NCI-H2081 treated with DMSO at 0.1 percent for 48 hours (cell line): ENCODE data around the gene ELP6.
"Not testable (repeated sequence)": the region's sequence is repeated elsewhere in the genome, so short reads cannot be mapped to it uniquely, and the experiment has no call there.

Experiments
- DNase-seq: peaks from one replicate; lab custom pipeline; 2025; lab: John Stamatoyannopoulos, UW

The ELP6 gene

DNA sequence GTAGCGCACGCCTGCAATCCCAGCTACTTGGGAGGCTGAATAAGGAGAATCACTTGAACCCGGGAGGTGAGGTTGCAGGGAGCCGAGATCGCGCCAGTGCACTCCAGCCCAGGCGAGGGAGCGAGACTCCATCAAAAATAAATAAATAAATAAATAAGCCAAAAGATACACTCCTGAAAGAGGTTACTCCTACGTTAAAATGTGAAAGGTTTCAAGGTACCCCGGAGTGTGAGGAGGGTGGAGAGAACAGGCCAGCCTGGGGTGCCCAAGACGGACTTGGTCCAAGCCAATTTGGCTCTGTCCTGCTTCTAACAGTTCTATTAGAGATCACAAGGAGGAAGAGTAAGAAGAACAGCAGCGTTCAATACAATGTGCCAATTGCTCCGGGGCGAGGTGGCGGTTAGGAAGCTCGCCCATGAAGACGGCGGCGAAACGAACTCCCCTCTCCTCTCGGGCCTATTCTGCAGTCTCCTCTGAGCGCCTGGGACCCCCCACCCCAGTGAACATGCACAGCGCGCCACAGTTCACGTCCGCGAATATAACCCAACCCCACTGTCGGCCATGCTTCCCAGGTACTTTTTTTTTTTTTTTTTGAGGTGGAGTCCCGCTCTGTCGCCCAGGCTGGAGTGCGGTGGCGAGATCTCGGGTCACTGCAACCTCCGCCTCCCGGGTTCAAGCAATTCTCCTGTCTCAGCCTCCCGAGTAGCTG, 942 bp downstream of the ELP6 start:
- no peak for DNase-seq

DNA sequence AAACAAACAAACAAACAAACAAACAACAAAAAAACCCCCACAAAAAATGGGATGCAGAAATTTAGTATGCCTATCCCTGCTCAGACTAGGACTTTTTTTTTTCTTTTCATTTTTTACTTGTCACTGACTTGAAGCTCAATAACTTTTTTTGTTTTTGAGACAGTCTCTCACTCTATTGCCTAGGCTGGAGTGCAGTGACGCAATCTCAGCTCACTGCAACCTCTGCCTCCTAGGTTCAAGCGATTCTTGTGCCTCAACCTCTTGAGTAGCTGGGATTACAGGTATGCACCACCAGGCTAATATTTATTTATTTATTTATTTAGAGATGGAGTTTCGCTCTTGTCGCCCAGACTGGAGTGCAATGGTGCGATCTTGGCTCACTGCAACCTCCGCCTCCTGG, 8.2 kb downstream of the ELP6 start:
- not testable (repeated sequence) for DNase-seq

DNA sequence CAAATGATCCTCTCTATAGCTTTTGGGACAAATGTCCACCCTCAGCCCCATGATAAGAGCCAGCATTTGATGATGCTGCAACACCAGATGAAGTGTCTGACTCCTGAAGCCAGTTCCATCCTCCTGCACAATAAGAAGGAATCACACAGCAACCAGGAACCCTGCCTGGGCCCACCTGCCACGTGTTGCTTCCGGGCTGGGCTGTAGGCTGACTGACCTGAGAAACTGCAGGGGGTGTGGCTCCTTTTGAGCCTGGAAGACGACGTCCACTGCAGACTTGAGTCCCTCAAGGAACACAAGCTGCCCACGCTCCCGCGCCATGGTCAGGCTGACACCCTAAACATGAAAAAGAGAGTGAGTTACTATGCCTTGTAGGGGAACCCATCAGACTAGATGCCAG, 9.4 kb downstream of the ELP6 start:
- DNase-seq: no peak

DNA sequence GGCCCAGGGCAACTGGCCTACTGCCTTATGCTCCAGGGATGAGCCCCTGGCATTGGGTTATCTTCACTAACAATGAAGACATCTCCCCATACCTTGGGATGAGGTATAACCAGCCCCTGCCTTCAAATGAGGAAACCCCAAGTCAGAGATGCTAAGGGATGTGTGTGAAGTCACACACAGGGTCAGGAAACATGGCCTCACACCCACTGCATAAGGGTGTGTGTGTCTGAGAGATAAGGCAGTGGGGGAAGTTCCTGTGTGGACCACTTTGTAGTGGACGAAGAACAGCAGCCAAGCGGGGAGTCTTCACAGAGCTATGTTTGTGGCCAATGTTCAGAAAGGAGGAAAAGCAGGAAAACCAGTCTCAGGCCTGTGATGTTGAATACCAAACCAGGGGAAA, 10.5 kb downstream of the ELP6 start:
- DNase-seq: no peak

DNA sequence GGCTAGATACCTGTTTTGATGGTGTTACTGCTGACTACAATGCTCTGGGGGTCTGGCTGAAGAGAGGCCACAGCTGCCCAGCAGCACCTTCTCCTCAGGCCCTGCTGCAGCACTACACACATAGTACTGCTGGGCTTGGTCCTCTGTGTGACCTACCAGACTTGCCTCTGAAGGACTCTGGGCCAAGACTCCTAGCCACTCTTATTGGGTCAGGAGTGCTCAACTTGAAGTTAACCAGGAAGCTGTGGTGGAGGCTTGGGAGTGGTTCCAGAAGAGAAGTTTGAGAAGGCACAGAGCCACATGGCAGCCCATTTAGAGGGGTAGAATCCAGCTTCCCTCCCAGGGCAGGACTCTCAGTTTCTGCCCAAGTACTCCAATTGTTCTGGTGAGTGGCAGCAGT, 16.6 kb downstream of the ELP6 start:
- no peak for DNase-seq

DNA sequence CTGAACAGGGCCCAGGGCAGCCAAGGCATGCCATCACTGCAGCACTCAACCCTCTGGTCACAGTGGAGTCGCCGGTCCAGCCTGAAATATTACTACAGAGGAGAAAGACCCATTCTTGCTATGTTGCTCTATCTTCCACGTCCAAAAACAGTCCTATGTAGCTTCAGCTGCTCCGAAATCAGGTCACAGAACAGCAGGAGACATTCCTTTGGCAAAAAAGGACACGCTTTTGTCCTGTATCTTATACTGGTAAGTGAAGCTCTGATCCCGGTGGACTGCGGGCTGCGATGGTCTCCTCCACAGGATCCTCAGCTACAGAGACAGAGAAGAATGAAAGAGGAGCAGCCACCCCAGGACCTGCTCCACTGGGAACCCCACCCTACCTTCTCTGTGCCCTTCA, 17.6 kb downstream of the ELP6 start:
- DNase-seq: no peak

DNA sequence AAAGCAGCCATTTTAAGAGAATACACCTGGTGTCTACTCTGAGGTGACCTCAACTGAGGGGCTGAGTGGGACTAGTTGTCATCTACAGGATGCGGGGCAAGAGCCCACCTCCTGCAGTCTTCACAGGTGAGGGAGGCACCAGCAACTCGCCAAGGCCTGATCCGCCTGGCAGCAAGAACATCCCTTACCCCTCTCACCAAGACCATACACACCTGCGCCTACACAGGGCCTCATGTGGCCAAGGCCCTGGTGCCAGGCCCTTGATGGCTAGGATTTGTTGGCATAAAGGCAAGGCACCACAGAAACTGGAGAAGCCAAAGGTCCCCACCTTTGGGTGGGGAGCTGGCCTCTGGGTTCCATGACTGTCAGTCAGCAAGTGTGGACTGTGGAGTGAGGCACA, 18.4 kb downstream of the ELP6 start:
- no peak for DNase-seq

DNA sequence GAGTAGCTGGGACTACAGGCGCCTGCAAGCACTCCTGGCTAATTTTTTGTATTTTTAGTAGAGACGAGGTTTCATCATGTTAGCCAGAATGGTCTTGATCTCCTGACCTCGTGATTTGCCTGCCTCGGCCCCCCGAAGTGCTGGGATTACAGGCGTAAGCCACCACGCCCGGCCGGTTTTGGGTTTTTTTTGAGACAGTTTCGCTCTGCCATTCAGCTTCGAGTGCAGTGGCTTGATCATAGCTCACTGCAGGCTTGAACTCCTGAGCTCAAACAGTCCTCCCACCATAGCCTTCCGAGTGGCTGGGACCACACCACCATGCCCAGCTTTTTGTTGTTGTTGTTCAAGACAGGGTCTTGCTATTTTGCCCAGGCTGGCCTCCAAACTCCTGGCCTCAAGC, 21.7 kb downstream of the ELP6 start:
- DNase-seq: no peak

DNA sequence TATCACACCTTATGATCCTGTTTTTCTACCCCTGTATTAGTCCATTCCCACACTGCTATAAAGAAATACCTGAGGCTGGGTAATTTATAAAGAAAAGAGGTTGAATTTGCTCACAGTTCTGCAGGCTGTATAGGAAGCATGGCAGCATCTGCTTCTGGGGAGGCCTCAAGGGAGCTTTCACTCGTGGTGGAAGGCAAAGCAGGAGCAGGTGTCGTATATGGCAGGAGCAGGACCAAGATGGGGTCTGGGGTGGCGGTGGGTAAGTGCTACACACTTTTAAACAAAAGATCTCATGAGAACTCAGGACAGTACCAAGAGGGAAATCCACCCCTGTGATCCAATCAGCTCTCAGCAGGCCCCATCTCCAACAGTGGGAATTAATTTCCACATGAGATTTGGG, 22.3 kb downstream of the ELP6 start:
- DNase-seq: no peak

DNA sequence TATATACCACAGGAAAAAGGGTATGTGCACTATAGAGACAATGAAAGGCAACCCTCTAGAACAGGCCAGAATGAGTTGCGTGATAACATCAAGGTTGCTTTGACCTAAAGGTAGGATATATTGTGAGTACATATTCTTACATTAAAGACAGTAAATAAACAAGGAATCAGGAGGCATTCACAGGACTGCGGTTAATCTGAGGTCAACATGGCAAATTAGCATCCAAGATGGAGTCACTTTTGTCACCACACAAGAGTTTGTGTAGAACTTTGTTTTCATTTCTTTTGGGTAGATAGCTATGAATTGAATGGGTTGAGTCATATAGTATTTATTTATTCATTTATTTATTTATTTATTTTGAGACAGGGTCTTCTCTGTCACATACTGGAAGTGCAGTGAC, 26.2 kb downstream of the ELP6 start:
- no peak for DNase-seq

DNA sequence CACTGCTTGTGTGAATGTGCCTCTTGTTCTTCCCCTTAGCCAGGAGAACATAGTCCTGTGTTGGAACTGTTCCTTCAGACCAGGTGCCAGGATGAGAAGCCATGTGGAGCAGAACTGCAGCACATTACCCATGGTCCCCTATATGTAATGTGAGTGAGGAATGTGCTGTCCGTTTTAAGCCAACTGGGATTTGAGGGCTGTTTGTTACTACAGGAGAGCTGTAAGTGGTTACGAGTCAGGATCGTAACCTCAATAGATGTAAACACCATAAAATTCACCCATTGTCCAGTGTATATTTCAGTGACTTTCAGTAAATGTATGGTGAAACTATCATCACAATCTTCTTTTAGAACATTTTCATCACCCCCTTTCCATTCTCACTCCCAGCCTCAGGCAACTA, 27.7 kb downstream of the ELP6 start:
- DNase-seq: no peak

DNA sequence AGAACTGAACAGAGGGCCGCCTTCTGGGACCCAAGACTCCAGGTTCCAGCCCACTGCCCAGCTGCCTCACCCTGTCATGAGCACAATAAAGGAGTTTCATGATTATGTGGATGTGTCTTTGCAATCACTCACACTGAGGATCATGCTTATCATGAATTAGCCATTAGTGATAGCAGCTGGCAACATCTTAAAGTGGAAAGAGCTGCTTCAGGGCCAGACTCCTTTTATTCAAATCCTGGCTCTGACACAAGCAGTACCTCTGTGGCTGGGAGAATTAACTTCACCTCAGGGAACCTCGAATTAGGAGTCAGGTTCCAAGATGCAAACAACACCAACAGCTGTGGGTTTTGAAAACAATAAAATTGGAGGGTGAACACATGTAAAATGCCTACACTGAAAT, 31.1 kb downstream of the ELP6 start:
- DNase-seq: no peak

DNA sequence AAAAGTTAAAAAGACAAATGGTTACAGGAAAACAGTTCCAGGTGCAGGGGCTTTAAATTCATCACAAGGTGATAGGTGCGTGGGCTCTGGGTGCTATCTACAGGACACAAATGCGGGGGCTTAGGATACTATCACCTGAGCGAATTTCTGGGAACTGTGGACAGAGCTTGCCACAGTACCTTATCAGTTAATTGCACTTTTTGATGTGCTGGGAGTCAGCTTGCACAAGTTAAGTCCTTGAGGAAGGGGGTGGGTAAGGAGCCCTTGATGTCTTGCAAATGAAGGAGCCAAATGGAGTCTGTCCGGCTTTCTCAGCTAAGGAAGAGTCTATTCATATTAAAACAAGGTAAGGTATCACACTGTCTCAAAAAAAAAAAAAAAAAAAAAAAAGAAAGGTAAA, 31.7 kb downstream of the ELP6 start:
- DNase-seq: not testable (repeated sequence)

DNA sequence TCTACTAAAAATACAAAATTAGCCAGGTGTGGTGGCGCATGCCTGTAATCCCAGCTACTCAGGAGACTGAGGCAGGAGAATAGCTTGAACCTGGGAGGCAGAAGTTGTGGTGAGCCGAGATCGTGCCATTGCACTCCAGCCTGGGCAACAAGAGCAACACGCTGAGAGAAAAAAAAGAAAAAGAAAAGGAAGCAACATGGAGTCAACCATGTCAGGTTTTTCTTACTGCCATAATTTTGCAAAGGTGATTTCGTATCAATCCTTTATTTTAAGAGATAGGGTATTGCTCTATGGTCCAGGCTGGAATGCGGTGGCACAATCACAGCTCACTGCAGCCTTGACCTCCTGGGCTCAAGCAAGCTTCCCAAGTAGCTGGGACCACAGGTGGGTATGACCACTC, 33.2 kb downstream of the ELP6 start:
- DNase-seq: not testable (repeated sequence)

DNA sequence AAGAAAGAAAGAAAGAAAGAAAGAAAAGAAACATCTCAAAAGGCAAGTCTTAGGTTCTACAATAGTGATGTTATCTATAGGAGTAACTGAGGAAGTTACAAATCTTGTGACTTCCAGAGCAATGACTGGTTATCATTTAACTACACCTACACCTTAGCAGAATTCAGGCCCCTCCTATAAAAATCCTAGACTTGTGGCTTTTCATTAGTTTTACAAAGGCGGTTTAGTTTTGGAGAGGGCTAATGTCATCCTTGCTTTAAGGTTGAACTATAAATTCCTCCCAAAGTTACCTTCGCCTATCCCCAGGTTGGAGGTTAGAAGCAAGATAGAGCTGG, 33.7 kb downstream of the ELP6 start:
- no peak for DNase-seq

DNA sequence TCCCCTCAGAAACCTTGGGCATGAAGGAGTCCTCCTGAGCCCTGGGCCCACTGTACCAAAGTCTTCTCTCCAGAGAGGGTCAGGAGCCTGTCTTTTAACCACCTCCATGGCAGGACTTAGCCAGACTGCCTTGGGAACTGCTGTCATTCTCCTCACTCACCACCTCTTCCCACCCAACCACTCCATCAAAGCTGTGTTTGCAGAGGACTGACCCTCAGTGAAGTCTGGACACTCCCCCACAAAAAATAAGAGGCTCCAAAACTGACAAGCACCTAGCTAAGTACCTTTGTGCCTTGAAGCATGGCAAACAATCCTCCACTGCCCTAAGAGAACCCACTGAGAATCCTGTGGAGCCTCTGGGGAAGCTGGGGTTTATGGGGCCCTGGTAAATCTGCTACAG, 35.5 kb downstream of the ELP6 start:
- DNase-seq: no peak

DNA sequence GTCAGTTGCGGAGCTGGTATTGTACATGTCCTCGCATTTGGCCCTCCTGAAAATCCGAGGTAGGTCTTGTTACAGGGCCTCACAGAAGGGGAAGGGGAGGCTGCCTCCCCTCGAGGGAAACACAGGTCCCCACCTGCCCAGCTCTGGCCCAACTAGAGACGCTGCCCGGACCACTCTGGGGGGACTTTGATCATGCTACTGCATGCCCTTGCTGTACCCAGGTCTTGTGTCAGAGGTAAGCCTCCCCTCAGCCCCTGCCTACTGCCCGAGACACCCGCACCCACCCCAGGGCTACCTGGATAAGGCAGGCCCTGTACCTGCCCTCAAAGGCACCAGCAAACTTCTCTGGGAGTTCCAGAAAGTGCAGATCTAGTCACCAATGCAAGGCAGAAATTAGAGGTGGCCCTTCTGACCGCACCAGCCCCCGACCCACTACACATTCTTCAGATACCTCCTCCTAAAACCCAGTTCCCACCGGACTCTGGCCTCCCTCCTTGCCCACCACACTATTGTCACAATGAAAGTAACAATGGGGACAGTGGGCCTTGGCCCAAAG, 36.8 kb downstream of the ELP6 start:
- no peak for DNase-seq

DNA sequence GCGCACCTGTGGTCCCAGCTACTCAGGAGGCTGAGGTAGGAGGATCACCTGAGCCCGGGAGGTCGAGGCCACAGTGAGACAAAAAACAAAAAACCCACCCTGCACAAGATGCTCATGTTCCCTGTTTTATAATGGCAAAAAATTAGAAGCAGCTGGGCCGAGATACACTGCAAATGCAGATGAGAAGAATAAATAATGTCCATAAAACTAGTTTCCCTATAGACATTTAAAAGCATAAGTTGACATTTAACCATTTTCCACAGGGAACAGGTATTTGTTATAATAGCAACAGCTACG, 37.2 kb downstream of the ELP6 start:
- DNase-seq: no peak

DNA sequence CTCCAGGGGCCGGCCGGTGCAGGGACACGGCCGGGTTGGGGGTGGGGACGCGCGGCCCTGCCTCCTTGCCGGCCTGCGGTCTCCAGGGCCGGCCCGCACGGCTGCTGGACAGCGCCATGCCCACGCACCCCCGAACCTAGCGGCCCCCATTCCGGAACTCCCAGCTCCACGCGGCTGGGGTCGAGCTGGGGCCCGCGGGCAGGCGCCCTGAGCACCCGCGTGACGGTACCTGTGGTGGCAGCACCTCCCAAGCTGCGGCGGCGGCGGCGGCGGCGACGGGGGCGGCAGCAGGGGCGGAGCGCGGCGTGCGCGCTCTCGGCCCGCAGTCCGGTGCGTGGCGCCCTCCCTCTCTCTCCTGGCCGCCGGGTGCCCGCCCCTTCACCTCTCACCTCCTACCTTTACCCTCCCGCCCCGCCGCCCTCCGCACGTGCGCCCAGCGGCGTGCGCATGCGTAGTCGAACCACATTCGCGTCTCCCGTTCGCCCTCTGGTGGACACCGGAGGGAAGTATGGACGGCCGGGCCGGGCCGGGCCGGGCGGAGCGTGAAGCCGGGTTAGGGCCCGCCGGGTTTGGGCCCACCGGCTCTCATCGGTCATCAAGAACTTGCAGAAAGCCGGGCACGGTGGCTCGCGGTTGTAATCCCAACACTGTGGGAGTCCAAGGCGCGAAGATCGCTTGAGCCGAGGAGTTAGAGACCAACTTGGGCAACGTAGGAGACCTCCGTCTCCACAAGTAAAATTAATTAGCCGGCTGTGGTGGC, 37.8 kb downstream of the ELP6 start, which contains the start of gene SCAP:
TSS of gene SCAP (minus strand) at position 372 of the 760 bp plus-strand sequence. CDS start 32,948 bp downstream, outside the sequence.
- DNase-seq: no peak

DNA sequence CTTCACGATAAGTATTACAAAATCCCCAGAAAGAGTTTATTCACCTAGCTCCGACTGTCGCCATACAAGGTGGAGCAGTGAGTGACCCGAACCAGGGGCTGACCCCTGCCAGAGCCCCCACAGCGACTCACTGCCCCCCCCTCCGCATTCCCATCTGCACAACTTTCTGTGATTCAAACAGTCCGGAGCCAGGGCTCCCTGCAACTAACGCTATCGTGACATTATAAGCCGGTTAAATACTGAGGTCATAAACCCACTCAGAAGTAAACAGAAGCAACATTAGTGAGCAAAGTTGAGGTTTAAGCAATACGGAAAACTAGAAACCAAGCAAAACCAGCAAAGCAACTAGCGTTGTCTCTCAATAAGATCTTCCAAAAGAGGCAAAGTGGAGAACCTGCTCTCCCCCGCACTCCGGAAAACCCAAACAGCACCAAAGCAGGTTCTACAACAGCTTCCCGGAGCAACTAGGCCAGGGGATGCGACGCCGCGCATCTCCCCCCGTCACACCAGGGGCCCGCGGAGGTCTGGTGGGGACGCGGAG, 38.4 kb downstream of the ELP6 start:
- DNase-seq: no peak

DNA sequence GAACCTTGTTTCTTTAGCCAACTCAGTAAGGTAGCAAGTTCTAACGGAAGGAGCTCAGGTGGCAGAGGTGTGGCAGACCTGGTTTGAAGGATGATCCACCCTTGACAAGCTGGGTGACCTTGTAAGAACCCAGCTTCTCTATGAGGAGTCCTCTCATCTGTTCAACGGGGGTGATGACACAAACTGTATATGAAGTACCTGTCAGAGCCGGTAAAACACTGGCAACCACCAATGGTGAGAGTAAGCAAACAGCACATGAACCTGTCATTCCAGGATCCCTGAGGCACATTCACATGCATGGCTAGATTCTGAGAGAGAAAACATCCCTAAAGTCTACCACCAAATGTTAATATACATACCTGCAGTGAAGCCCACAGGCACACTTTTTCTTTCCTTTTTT, 40.1 kb downstream of the ELP6 start:
- DNase-seq: no peak

DNA sequence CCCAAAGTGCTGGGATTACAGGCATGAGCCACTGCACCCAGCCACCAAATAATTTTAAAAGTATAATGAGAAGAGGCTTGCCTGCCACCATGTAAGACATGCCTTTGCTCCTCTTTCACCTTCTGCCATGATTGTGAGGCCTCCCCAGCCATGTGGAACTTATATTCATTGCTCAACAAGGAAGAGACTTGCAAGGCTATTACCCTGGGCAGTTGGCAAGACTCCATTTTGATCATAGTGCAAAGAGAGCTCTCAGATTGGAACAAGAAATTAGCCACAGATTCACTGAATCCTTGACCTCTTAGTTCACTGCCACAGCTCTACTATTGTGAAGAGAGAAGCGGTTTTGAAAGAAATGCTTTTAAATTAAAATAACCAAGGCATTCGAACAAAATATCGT, 43.9 kb downstream of the ELP6 start:
- DNase-seq: no peak

DNA sequence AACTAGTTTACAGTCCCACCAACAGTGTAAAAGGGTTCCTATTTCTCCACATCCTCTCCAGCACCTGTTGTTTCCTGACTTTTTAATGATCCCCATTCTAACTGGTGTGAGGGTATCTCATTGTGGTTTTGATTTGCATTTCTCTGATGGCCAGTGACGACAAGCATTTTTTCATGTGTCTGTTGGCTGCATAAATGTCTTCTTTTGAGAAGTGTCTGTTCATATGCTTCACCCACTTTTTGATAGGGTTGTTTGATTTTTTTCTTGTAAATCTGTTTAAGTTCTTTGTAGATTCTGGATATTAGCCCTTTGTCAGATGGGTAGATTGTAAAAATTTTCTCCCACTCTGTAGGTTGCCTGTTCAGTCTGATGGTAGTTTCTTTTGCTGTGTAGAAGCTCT, 45.2 kb downstream of the ELP6 start:
- DNase-seq: not testable (repeated sequence)

DNA sequence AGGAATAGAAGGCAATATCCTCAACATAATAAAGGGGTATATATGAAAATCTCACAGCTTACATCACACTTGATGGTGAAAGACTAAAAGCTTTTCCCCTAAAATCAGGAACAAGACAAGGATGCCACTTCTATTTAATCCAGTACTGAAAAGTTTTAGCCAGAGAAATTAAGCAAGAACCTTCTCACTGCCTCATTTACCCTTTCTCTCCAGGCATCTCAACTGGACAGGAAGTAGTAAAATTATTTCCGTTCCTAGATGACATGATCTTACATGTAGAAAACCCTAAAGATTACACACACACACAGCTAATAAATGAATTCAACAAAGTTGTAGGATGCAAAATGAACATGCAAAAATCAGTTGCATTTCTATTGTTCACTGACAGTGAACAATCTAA, 48.9 kb downstream of the ELP6 start:
- DNase-seq: no peak
